B cell (primary cell): ENCODE results near the gene DOLPP1. TPM values are rescaled to one million over a fixed set of nuclear protein-coding genes. Genes with fewer than 3 reads are reported as not detected.
A peak's percentile ranks its signal among the peaks of the same experiment; 100 is the strongest.

Source experiments
- ATAC-seq: fragments of 200-7000 bp; cut with Tn5 transposase; one replicate; pipeline ENCODE4 v1.10.0; 2021; ENCODE audit warnings: low read depth, mild to moderate bottlenecking, moderate number of reproducible peaks, moderate library complexity
- CTCF ChIA-PET: fragments of 350-600 bp; sonication (Branson Sonifier 250); formaldehyde crosslinking; loops from one replicate; lab custom pipeline; 2021; ENCODE audit warnings: antibody characterized with exemption, inconsistent platforms; lab: Charles Lee
- POLR2A ChIA-PET: fragments of 350-600 bp; sonication (Branson Sonifier 250); formaldehyde crosslinking; loops from one replicate; lab custom pipeline; 2021; ENCODE audit warnings: antibody characterized with exemption; lab: Charles Lee
- DNase-seq: peaks from one replicate; pipeline ENCODE4 v3.0.0; 2013
- H2AFZ ChIP-seq: 2 replicates; pipeline ENCODE4 v1.6.1; 2012; ENCODE audit warnings: mild to moderate bottlenecking, low read depth, low read length; ENCODE audit not compliant: insufficient read depth, poor library complexity, severe bottlenecking
- H3K27ac ChIP-seq, 2 donors: 1 replicate in 1 of 2; 2 replicates in 1 of 2; pipeline ENCODE4 v1.5.1; 2012 to 2013; ENCODE audit warnings: low read length in 2 of 2, mild to moderate bottlenecking in 2 of 2, moderate library complexity in 1 of 2
- H3K27me3 ChIP-seq, 4 experiments: fragments of 200-600 bp in 1 of 4; sonication (generic) in 1 of 4; replicated peaks in 1 of 4; 1 replicate in 2 of 4; 2 replicates in 2 of 4; pipeline versions ENCODE4 v1.6.1 to v1.7.0; 2013 to 2016; ENCODE audit warnings: low read length in 3 of 4, mild to moderate bottlenecking in 2 of 4, mixed read lengths in 1 of 4, moderate library complexity in 1 of 4; ENCODE audit not compliant: insufficient read depth in 4 of 4, control insufficient read depth in 3 of 4; ENCODE audit errors: control extremely low read depth in 1 of 4
- H3K36me3 ChIP-seq, 2 experiments: replicated peaks in 1 of 2; 1 replicate in 1 of 2; 2 replicates in 1 of 2; pipeline versions ENCODE4 v1.6.1 to v1.7.1; 2013; ENCODE audit warnings: low read length in 1 of 2; ENCODE audit not compliant: insufficient read depth in 2 of 2, control insufficient read depth in 1 of 2; ENCODE audit errors: control extremely low read depth in 1 of 2, extremely low read depth in 1 of 2
- H3K4me1 ChIP-seq, 2 donors: fragments of 200-600 bp in 1 of 2; sonication (generic) in 1 of 2; 1 replicate in 1 of 2; 2 replicates in 1 of 2; pipeline versions ENCODE4 v1.5.1 to v1.6.1; 2013 to 2017; ENCODE audit warnings: low read length in 2 of 2; ENCODE audit not compliant: control insufficient read depth in 2 of 2, insufficient read depth in 2 of 2
- H3K4me2 ChIP-seq: replicated peaks from 2 replicates; pipeline ENCODE3; 2012; ENCODE audit warnings: mild to moderate bottlenecking, low read depth, low read length; ENCODE audit not compliant: poor library complexity, severe bottlenecking
- H3K4me3 ChIP-seq, 5 experiments: fragments of 200-600 bp in 1 of 5; sonication (generic) in 1 of 5; 1 replicate in 3 of 5; 2 replicates in 2 of 5; pipeline versions ENCODE4 v1.5.1 to v1.7.0; 2011 to 2016; ENCODE audit warnings: low read length in 4 of 5, mild to moderate bottlenecking in 4 of 5, low read depth in 2 of 5, control low read depth in 1 of 5, moderate library complexity in 1 of 5; ENCODE audit not compliant: insufficient read depth in 1 of 5; ENCODE audit errors: control extremely low read depth in 1 of 5, extremely low read depth in 1 of 5
- H3K79me2 ChIP-seq: fragments of 200-600 bp; sonication (generic); one replicate; pipeline ENCODE4 v1.6.0; 2016; ENCODE audit warnings: low read length; ENCODE audit not compliant: control insufficient read depth, insufficient read depth
- H3K9ac ChIP-seq: fragments of 200-600 bp; sonication (generic); 2 replicates; pipeline ENCODE4 v1.6.1; 2017; ENCODE audit warnings: mild to moderate bottlenecking, low read length, moderate library complexity
- H3K9me3 ChIP-seq, 3 donors: one replicate each; pipeline versions ENCODE4 v1.6.1 to v1.7.1; 2013; ENCODE audit warnings: low read length in 2 of 3; ENCODE audit not compliant: control insufficient read depth in 2 of 3, insufficient read depth in 1 of 3; ENCODE audit errors: control extremely low read depth in 1 of 3
- H4K20me1 ChIP-seq: 2 replicates; pipeline ENCODE4 v1.6.0; 2012; ENCODE audit warnings: mild to moderate bottlenecking, low read length; ENCODE audit not compliant: insufficient read depth, control insufficient read depth, poor library complexity, severe bottlenecking
- H3K27ac Mint-ChIP-seq: one replicate; pipeline ENCODE4 v1.8.0; 2021; ENCODE audit warnings: mixed read lengths
- H3K27me3 Mint-ChIP-seq: one replicate; pipeline ENCODE4 v1.8.0; 2021; ENCODE audit warnings: mixed read lengths
- H3K4me1 Mint-ChIP-seq: one replicate; pipeline ENCODE4 v1.8.0; 2021; ENCODE audit warnings: mixed read lengths
- H3K4me3 Mint-ChIP-seq: one replicate; pipeline ENCODE4 v1.8.0; 2021; ENCODE audit warnings: mixed read lengths
- H3K9me3 Mint-ChIP-seq: one replicate; pipeline ENCODE4 v1.8.0; 2022; ENCODE audit warnings: mixed read lengths; ENCODE audit not compliant: insufficient read depth
- EZH2 ChIP-seq: IDR thresholded peaks from 2 replicates; pipeline ENCODE4 v1.6.1; 2012; ENCODE audit warnings: borderline replicate concordance, low read depth, mild to moderate bottlenecking, moderate library complexity, low read length; ENCODE audit not compliant: insufficient read depth, poor library complexity, severe bottlenecking
- WGBS: methylation state at CpG from one replicate; pipeline ENCODE4 v1.1.5; 2013; ENCODE audit warnings: missing lambda C conversion rate; ENCODE audit not compliant: insufficient coverage; 5-methylcytosine and 5-hydroxymethylcytosine counted together
- intact Hi-C: fragments of 100-400 bp; cut with micrococcal nuclease; formaldehyde crosslinking; loops from one replicate; pipeline ENCODE4 v1.10.0; 2022
- polyA plus RNA-seq: library from polyadenylated mRNA; depleted of rRNA; stranded (reverse); fragments of >200 nt; gene quantifications from 2 replicates; pipeline ENCODE4 v1.2.3, GENCODE V29; 2012
- total RNA-seq, 2 donors: library from RNA; stranded (reverse); fragments of 120-200 nt in 1 of 2; gene quantifications; 1 replicate in 1 of 2; 2 replicates in 1 of 2; pipeline versions ENCODE4 v1.2.3 to v1.2.4, GENCODE V29; 2013 to 2022
- TF ChIP-seq, protein P1 (sequence below): fragments of 200-600 bp; IDR thresholded peaks from one replicate; pipeline ENCODE4 v1.8.0; 2022; ENCODE audit warnings: antibody characterized with exemption, mild to moderate bottlenecking

DOLPP1 gene
- total and polyA plus RNA-seq, 2 donors (not counting 1 experiment from before 2014, with no cell fraction given): 4.7 to 8.6 TPM

DNA sequence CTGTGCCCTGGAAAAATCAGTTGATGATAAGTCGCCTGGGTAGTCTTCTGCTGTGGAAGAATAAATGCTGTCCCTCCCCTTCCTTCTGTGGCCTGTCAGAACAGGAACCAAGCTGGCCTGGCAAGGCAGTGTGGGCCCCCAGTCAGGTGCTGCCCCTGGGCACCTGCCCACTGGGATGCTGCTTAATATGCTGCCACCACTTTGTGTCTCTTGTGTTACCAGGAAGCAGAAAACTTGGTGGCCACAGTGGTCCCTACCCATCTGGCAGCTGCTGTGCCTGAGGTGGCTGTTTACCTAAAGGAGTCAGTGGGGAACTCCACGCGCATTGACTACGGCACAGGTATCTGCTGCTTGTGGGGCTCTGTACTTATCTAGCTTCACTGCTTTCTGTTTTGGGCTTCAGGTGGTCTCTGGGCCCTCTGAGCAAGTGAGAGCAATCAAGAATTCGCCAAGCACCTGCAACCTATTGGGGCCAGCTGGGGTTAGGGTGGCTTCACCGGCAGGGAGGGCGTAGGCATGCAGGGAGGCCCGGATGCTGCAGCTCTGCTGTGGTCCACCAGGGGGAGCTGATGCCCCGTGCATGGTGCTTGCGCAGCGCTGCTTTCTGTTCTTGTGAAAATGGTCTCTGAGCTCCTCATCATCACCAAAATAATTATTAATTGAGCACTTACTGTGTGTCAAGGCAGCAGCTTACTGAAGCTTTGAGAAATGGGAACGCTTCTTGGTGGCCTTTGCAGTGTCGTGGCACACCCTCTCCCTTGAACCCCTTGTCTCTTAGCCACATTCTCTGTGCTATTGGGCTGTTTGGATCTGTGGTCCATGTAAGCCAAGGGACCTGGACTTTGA, 50.6 kb downstream of the DOLPP1 start:
- CTCF ChIA-PET: interaction anchor here (0.6 to 18.9 kb wide), 41 partner anchors 8 to 719 kb away, joined by 3 to 382 read pairs (median 4); partner anchors contain the start of genes C9orf50, CRAT, IER5L and NTMT1
- Mint-ChIP-seq H3K27me3 (no peaks in the 10 kb centered on the region), H3K9me3 (no peaks in the 10 kb centered on the region), H3K4me3 (no peak overlapping the region), H3K27ac (peak overlapping the region; percentile 20), H3K4me1 (peaks cover 5% of the 10 kb centered on the region)
- H4K20me1 ChIP-seq: peaks cover 8% of the 10 kb centered on the region
- no peak overlapping the region for H3K9ac ChIP-seq
- H3K4me2 ChIP-seq: no peak overlapping the region
- no peak for TF ChIP-seq EZH2
- TF ChIP-seq, protein P1, sequence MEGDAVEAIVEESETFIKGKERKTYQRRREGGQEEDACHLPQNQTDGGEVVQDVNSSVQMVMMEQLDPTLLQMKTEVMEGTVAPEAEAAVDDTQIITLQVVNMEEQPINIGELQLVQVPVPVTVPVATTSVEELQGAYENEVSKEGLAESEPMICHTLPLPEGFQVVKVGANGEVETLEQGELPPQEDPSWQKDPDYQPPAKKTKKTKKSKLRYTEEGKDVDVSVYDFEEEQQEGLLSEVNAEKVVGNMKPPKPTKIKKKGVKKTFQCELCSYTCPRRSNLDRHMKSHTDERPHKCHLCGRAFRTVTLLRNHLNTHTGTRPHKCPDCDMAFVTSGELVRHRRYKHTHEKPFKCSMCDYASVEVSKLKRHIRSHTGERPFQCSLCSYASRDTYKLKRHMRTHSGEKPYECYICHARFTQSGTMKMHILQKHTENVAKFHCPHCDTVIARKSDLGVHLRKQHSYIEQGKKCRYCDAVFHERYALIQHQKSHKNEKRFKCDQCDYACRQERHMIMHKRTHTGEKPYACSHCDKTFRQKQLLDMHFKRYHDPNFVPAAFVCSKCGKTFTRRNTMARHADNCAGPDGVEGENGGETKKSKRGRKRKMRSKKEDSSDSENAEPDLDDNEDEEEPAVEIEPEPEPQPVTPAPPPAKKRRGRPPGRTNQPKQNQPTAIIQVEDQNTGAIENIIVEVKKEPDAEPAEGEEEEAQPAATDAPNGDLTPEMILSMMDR: peak; percentile 97
- POLR2A ChIA-PET: interaction anchor here (0.5 to 1.8 kb wide), 8 partner anchors 9 to 493 kb away, joined by 3 to 7 read pairs (median 4); no protein-coding TSS in a partner anchor
- no peaks in the 10 kb centered on the region for H3K9me3 ChIP-seq
- no peak overlapping the region for H3K27ac ChIP-seq
- peak; percentile 99 for ATAC-seq
- peaks cover 1 to 38% of the 10 kb centered on the region in 2 experiments for H3K36me3 ChIP-seq
- WGBS: 50% methylated on average over 7 of the region's 13 CpGs
- peak overlapping the region; percentile 12 for H2AFZ ChIP-seq
- no peaks in the 10 kb centered on the region for H3K27me3 ChIP-seq
- H3K4me3 ChIP-seq: no peak overlapping the region
- H3K4me1 ChIP-seq: peaks cover 4 to 8% of the 10 kb centered on the region in 2 donors
- intact Hi-C loops: loop anchor here (1.0 to 5.0 kb wide), 4 partner anchors 479 to 1106 kb away; no protein-coding TSS in a partner anchor
- peak; percentile 85 for DNase-seq
- no peaks in the 10 kb centered on the region for H3K79me2 ChIP-seq

DNA sequence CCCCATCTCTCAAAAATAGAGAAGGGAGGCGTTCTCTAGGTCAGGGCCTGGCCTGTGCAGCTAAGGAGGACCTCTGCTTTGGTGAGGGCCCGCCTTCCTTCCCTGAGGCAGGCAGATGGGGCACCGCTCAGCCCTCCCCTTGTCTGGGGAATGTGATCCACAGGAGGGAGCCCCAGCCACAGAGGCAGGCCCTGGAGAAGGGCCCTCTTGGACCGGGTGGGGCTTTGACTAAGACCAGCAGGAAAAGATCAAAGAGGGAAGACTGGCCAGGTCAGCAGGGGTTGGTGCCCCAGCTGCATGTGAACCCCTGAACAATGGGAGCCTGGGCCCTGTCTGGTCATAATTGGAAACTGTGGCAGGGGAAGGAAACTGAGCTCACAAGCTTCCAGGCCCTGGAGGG, 52.2 kb downstream of the DOLPP1 start:
- ChIA-PET POLR2A (no interaction called here), CTCF (interaction anchor here (0.7 to 18.9 kb wide), 10 partner anchors 11 to 657 kb away, joined by 3 to 382 read pairs (median 16); partner anchors contain the start of genes C9orf50, IER5L and NTMT1)
- H3K27ac ChIP-seq: no peak overlapping the region
- H3K9me3 ChIP-seq: no peaks in the 10 kb centered on the region
- no peak for TF ChIP-seq EZH2
- TF ChIP-seq, protein P1: no peak
- H3K27me3 Mint-ChIP-seq: no peaks in the 10 kb centered on the region
- peaks cover 5% of the 10 kb centered on the region for H3K4me1 Mint-ChIP-seq
- intact Hi-C loops: loop anchor here (5.0 kb wide), 1 partner anchor 1104 kb away; no protein-coding TSS in a partner anchor
- no peaks in the 10 kb centered on the region for H3K27me3 ChIP-seq
- H4K20me1 ChIP-seq: no peaks in the 10 kb centered on the region
- WGBS: 98% methylated on average over 4 of the region's 4 CpGs
- ATAC-seq (no peak), DNase-seq (no peak)
- no peak overlapping the region for H3K4me3 Mint-ChIP-seq
- H3K9me3 Mint-ChIP-seq: no peaks in the 10 kb centered on the region
- no peak overlapping the region for H3K9ac ChIP-seq
- H2AFZ ChIP-seq: no peak overlapping the region
- no peak overlapping the region for H3K27ac Mint-ChIP-seq
- H3K4me2 ChIP-seq: no peak overlapping the region
- H3K4me1 ChIP-seq: peaks cover 4 to 8% of the 10 kb centered on the region in 2 donors
- H3K79me2 ChIP-seq: no peaks in the 10 kb centered on the region
- H3K4me3 ChIP-seq: no peak overlapping the region
- peaks cover 1 to 43% of the 10 kb centered on the region in 2 experiments for H3K36me3 ChIP-seq
